ENCODE data around the gene UIMC1.

- TF ChIP-seq POLR2A (IDR thresholded peaks at IDR 0.05): no peak
- TF ChIP-seq, protein P1, sequence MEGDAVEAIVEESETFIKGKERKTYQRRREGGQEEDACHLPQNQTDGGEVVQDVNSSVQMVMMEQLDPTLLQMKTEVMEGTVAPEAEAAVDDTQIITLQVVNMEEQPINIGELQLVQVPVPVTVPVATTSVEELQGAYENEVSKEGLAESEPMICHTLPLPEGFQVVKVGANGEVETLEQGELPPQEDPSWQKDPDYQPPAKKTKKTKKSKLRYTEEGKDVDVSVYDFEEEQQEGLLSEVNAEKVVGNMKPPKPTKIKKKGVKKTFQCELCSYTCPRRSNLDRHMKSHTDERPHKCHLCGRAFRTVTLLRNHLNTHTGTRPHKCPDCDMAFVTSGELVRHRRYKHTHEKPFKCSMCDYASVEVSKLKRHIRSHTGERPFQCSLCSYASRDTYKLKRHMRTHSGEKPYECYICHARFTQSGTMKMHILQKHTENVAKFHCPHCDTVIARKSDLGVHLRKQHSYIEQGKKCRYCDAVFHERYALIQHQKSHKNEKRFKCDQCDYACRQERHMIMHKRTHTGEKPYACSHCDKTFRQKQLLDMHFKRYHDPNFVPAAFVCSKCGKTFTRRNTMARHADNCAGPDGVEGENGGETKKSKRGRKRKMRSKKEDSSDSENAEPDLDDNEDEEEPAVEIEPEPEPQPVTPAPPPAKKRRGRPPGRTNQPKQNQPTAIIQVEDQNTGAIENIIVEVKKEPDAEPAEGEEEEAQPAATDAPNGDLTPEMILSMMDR (IDR thresholded peaks at IDR 0.05): no peak
- no peak for TF ChIP-seq EP300 (IDR thresholded peaks at IDR 0.05)
Observed at GRCh38 chr5:176965633-176966032, 40.9 kb downstream of the UIMC1 start.

Data from tibial nerve (tissue), 4 donors.